ENCODE measurements around the gene SFT2D1.

Gene SFT2D1

DNA sequence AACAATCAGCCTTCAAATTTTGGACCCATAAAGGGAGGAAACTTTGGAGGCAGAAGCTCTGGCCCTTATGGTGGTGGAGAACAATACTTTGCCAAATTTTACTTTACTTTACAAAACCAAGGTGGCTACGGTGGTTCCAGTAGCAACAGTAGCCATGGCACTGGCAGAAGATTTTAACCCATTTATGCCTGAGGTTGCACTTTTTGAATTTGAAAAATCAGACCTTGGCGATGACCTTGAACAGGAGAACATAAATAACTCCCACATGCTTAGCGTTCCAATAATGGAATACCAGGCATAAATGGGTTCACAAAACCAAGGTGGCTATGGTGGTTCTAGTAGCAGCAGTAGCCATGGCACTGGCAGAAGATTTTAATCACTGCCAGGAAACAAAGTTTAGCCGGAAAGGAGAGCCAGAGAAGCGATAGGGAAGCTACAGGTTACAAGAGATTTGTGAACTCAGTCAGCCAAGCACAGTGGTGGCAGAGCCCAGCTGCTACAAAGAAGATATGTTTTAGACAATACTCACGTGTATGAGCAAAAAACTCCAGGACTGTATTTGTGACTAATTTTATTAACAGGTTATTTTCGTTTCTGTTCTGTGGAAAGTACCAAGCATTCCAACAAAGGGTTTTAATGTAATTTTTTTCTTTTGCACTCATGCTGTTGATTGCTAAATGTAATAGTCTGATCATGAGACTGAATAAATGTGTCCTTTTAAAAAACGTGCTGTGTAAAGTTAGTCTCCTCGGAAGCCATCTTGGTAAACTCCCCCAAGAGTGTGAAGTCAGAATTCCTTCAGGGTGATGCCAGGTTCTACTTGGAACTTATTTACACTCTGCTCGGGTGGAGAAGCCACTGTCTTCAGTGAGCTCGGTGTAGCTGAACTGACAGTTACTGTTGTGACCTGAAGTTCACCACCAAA is 6.7 kb downstream of the SFT2D1 start:
- in situ Hi-C loops (cut with MboI; ENCODE audit: low sequenced_read_pairs): no loop called here

DNA sequence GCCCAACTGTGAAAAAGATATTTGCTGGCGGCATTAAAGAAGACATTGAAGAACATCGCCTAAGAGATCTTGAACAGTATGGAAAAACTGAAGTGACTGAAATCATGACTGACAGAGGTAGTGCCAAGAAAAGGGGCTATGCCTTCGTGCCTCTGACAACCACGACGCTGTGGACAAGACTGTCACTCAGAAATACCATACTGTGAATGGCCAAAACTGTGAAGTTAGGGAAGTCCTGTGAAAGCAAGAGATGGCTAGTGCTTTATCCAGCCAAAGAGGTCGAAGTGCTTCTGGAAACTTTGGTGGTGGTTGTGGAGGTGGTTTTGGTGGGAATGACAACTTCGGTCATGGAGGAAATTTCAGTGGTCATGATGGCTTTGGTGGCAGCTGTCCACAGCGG is 7.5 kb downstream of the SFT2D1 start:
- in situ Hi-C loops (cut with MboI; ENCODE audit: low sequenced_read_pairs): no loop called here

DNA sequence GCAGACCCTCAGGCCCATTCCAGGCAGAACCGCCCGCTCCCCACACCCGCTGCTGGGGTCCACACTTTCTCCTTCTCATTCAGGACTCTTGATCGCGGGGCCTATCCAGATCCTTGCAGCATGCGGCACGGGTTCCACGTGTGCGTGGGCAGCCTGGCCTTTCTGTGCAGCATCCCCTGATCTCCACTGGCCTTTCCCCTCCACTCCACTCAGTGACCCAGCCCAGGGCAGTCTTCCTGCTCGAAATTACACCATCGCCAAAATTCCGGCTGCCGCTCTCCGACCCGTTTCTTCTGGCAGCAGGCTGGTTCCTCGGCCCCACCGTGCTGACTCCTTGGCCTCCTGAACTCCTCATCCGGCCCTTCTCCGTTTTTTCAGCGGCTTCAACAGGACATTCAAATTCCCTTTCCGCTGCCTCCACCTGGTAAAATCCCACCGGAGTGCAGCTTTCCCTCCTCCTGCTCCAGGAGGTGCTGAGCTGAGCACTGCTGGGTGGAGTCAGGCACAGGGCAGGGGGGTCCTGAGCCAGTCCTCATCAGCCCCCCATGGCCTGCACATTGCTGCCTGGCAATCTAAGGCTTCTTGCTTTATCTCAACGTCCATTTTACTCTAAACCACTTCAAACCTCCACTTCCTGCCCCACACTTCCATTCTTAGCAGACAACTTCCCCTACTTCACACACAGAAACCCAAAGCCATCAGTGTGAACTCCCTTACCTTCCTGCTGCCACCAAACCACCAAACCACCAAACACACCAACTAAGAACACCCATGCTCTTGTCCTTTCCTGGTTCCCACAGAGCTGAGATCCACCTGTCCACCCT is 9.0 kb downstream of the SFT2D1 start:
- in situ Hi-C loops (cut with MboI; ENCODE audit: low sequenced_read_pairs): no loop called here

DNA sequence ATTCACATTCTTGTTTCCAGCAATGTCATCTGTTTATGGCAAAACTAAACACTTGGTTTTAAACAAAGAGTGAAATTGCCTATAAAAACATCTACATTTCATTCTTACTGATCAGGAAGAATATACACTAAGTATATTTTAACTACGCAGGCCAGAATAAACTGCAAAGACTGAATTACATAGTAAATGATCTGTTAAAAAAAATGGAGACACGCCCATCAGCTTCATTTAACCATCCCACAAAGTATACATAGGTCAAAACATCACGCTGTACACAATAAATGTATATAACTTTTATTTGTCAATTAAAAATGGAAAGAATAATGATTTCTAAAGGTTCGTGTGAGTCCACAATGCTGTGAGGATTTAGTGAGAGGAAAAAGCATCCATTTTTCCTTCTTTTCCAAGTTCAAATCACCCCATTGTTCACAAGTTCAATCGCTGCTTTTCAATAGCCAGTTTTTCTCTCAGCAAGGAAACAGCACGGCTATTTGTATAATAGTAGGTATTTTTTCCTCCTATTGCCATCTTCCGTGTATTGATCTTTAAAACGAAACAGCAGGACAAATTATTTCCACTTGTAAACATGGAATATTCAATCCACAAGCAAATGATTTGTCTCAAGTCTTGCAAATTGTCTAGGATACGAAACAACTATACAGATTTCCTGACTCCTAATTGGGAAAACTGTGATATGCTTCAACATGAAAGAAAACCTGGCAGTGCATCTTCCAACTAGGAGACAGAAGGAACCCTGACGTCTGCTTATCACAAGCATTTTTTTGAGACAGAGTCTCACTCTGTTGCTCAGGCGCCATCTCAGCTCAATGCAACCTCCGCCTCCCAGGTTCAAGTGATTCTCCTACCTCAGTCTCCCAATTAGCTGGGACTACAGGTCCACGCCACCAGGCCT is 10.6 kb downstream of the SFT2D1 start:
- in situ Hi-C loops (cut with MboI; ENCODE audit: low sequenced_read_pairs): no loop called here

DNA sequence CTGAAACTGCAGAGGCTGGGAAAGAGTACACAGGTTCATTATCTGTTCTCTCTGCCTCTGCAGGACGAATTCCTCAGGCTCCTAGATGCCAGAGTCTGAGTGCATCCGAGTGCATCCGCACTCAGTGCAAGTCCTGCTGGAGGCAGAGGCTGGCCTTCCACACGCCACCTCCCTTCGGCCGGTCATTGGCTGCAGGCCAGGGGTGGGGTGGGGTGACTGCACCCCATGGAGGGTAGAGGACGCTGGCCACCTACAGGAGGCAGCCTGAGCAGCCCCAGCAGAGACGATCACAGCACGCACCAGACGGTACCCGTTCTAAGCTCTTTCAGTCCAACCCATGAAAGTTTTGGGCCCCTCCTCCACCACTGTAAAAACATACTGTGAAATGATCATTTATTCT is 11.7 kb downstream of the SFT2D1 start:
- in situ Hi-C loops (cut with MboI; ENCODE audit: low sequenced_read_pairs): no loop called here

DNA sequence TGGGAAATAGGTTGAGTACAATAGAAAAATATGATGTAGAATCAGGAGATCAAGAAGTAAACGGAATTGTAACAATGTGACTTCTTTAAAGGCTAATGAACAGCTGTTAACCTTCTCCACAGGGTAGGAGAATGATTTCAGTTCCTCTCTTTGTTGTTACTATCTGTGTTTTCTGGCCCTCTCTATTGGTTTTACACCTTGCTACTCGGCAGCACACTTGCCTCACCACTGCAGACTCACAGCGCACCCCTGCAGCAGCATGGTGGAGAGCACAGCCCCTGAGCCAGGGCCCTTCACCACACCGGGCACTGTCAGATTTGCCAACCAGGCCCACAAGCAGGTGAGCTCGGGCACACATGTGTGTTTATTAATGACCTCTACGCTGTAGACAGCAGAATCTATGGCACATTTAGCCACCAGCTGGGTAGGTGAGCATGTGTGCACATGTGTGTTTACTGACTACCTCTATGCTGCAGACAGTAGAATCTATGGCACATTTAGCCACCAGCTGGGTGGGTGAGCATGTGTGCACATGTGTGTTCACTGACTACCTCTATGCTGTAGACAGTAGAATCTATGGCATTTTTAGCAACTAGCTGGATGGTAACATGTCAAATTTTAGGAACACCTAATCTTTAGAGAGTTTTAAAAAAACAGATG is 16.8 kb downstream of the SFT2D1 start:
- in situ Hi-C loops (cut with MboI; ENCODE audit: low sequenced_read_pairs): no loop called here

DNA sequence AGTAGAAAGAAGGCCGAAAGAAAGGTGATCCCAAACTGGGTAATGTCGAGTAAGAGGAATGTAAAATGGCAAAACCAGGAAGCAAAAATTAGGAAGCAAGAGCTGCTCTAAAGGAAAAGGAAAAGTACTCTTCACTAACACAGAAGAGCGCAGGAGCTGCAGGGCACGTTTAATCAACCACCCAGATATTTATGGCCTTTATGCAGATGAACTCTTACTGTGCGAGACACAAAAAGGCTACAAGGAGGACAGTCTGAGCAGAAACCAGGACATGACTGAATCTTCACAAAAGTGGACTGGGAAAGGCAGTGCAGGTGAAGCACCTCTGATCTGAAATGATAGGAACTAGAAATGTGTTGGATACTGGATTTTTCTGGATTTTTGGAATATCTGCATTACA is 18.9 kb downstream of the SFT2D1 start:
- in situ Hi-C loops (cut with MboI; ENCODE audit: low sequenced_read_pairs): no loop called here

DNA sequence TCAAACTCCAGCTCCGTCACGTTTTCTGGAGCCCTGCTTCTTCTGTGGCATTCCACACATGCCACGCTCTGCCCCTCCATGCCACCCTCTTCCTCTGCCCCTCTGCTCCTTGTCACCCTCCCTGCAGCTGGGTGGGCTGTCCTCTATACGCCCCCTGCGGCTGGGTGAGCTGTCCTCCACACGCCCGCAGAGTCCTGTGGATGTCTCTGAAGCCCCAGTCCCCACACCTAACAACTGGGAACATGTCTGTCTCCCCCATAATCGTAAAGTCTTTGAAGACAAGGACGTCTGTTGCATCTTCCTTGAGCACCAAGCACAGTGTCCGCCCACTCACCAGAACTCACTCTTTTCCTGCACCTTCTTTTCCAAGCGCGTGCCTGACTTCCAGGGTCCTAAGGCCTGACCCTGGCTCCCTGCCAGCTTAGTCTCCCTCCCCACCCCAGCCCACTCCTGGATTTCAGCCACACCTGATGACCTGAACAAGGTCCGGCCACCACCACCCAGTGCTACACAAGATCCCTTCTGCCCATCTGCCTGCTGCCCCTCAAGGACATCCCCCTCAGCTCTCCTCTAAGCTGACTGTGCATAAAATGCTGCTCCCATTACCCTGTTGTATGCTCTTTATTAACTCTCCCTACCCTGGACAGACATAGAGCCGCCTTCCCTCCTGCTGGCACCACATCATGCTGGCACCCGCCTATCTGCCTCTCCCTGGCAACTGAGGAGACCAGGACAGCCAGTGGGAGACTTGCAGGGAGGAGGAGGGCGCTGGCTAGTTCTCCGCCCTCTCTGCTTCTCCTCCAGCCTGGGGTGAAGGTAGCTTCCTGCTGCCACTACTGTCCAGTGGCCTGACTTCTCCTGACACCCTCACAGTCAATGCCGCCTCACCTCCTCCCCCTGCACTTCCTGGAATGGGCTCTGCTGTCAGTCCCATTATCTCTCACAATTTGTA is 23.4 kb downstream of the SFT2D1 start:
- in situ Hi-C loops (cut with MboI; ENCODE audit: low sequenced_read_pairs): no loop called here

DNA sequence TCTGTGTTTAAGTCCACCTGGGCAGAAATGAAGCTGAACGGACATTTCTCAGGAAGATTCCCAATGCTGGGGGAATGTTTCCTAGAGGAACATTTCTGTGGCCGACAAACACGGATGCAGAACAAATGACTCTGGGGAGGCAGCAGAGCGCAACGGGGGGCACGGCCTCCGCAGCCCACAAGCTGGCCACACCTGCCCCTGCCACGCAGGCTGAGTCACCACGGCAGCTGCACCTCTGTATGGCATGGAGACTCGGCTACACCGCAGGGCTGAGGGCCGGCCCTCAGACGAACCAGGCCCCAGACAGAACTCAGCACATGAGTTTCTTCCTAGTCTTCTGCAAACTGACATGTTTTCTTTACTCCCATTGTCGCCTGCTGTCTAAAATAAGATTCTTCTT is 24.1 kb downstream of the SFT2D1 start:
- in situ Hi-C loops (cut with MboI; ENCODE audit: low sequenced_read_pairs): no loop called here

DNA sequence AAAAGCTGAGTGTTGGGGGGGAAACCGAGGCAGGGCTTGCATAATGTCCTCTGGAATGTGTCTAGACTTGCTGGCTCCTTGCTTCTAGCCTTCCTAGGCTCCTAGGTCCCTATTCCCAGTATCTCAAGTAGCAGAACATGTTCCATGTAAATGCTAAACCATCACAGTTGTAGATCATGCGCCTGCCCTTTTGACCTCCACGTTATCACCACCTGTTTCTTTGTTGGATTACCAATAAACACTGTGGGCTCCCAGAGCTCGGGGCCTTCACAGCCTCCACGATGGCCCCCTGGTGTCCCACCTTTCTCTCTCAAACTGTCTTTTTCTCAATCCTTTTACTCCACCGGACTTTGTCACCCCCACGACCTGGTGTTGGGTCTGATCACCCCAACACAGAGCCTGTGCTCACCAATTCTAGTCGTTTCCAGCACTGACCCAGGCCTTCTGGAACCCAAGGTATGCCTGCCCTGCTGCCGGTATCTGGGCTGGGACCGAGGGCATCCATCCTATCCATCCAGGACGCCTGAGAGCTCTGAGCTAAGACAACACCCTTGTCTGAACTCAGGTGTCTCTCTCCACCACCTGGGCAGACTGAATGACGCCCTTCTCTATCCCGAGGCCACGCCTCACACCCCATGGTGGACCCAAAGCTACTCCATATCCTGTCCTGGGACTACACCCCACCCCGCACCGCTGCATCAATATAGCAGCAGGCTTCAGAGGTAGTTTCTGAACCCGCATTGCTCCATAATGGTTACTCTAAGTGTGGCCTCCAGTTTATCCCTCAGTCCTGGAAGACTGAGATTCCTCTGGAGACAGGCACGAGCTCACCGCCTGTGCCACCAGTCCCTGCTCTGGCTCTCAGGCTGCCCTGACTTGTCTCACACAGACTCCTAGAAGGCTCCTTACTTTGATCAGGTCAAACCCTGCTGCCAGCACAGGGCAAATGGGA is 24.8 kb downstream of the SFT2D1 start:
- in situ Hi-C loops (cut with MboI; ENCODE audit: low sequenced_read_pairs): no loop called here

DNA sequence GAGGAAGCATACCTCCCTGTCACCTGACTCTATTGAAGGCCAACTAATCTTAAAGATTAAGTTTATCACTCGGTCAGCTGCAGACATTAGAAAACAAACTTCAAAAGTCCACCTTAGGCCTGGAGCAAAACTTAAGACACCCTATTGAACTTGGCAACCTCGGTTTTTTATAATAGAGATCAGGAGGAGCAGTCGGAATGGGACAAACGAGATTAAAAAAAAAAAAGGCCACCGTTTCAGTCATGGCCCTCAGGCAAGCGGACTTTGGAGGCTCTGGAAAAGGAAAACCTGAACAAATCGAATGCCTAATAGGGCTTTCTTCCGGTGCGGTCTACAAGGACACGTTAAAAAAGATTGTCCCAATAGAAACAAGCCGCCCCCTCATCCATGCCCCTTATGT is 26.9 kb downstream of the SFT2D1 start:
- in situ Hi-C loops (cut with MboI; ENCODE audit: low sequenced_read_pairs): no loop called here

DNA sequence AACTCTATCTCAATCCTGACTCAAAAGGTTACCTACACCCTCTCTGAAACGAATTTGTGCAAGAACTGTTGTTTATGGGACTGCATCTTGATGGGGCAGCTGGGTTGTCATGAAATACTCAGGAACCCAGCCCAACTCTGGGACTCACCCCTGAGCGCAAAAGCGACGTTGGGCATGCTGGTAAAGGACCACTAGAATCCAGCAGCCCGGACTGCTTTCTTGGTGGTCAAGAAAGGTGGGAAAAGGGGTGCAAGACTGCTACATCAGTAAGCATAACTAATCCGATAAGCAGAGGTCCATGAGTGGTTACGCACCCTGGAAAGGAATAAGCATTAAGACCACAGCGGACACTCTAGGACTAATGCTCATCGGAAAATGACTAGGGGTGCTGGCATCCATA is 27.9 kb downstream of the SFT2D1 start:
- in situ Hi-C loops (cut with MboI; ENCODE audit: low sequenced_read_pairs): no loop called here

DNA sequence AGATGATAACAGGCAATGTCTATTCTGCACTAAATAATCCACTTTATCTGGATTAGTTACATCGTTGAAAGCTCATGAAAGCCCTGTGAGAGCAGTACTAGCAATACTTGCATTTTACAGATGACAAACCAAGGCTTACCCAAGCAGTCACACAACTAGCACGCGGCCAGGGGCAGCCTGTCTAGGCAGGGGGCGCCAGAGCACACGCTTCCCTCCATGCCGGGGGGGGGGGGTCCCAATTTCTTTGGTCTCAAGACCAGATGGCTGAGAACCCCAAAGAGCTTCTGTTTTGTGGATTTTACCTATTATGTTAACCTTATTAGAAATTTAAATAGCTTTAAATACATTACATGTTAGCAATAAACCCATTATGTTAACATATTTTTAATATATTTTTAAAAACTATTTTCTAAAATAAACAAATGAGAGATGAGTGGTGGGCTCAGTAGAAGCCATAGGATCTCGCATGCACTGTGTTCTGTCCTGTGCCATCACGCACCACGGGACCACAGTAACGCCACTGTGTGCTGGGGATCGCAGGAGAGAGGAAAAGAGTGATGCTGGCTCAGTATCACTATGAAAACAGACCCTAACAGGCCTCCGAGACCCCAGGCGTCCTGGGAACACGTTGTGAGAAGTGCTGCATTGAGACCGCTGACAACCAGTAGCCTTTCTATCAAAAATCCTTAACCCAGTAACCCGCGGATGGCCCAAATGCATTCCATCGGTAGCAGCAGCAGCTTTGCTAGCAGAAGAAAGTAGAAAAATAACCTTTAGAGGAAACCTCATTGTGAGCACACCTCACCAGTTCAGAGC is 28.9 kb downstream of the SFT2D1 start:
- in situ Hi-C loops (cut with MboI; ENCODE audit: low sequenced_read_pairs): no loop called here

DNA sequence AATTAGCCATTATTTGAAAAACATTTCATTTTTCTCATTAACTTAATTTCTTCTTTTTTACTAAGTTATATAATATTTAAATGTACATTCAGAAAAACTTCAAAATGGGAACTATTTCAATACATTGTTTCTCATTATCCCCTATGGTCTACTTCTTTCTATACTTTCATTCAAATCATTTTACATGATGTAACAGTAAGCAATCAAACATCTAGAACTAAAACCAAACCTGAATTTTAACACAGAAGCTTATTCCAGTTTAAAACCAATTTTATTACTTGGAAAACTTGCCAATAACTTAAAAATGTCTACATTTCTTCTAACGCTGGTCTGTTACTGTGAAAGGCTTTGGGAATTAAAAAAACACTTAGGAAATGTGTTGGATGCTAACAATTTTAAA is 29.5 kb downstream of the SFT2D1 start:
- in situ Hi-C loops (cut with MboI; ENCODE audit: low sequenced_read_pairs): no loop called here

DNA sequence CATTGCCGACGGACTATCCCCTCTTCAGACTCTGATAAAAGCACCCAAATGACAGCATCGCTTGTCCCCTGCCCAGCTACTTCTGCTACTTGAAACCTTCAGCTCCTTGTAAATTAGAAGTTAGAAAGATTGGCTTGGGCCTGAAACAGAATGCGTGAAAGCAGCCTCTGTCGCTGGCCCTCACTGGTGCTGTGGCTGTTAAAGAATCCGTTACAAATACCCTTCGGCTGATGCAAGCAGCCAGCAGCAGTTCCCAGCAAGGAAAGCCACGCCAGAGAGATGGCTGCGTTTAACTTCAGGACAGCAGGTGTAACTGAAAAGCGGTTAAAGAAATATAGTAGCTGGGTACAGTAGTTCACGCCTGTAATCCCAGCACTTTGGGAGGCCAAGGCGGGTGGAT is 31.7 kb downstream of the SFT2D1 start:
- in situ Hi-C loops (cut with MboI; ENCODE audit: low sequenced_read_pairs): no loop called here

DNA sequence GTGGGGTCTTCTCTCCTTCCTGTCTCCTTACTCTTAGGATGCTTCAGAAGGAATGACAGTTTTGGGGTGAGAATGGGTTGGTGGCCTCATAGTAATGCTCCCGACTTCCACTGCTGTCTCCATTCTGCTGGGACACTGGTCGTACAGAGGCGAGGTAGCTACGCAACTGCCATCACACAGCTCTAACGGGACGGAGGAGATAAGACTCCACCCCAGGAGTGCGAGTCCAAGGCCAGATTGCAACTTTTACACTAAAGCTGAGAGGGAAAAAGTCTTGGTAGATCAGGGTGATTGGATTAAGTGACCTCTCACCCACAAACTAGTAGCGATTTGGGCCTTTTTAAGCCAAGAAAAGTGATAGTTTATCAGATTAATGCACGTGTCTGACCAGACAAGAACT is 32.4 kb downstream of the SFT2D1 start:
- in situ Hi-C loops (cut with MboI; ENCODE audit: low sequenced_read_pairs): no loop called here

DNA sequence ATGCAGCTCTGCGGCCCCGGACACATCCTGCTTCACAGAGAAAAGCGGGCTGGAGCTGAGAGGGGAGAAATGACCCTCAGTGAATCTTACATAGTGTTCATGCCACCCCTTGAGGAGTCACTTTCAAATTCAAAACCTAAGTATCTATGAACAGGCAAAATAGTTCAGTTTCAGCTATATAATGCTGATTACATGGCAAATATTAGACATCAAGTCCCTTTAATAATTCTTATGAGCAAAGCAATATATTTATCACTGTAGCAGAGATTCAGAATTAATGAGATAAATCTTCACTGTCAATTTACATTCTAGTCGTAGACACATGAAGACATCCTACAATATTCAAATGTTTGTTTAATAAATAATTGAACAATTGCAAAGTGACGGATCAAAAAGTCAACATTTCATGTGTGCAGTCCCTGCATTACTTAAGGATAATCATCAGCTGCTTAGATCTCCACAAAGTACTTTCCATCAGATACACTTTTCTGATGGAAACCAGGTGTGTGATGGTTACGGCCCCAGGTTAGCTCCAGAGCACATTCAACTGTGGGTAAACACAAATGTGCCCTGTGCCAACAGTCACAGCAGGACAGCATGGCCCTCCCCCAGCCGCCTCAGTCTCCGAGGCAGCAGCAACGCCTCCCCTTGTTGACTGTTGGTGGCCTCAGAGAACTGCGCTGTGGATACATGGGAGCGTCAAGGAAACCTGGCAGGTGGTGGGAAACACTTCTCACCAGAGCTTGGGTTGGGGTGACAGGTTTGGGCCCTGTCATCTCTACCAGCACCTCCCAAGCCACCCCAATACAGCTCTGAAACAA is 33.4 kb downstream of the SFT2D1 start:
- in situ Hi-C loops (cut with MboI; ENCODE audit: low sequenced_read_pairs): no loop called here
